Measurements from ENCODE around the gene S100Z. TPM values are rescaled to one million over a fixed set of nuclear protein-coding genes. Genes with fewer than 3 reads are reported as not detected.
"Not testable (repeated sequence)": the region's sequence is repeated elsewhere in the genome, so short reads cannot be mapped to it uniquely, and the experiment has no call there.

The S100Z gene
- total and polyA plus RNA-seq, 2 donors (not counting 1 experiment from before 2014, with no cell fraction given) = 1.0 to 2.4 TPM

DNA sequence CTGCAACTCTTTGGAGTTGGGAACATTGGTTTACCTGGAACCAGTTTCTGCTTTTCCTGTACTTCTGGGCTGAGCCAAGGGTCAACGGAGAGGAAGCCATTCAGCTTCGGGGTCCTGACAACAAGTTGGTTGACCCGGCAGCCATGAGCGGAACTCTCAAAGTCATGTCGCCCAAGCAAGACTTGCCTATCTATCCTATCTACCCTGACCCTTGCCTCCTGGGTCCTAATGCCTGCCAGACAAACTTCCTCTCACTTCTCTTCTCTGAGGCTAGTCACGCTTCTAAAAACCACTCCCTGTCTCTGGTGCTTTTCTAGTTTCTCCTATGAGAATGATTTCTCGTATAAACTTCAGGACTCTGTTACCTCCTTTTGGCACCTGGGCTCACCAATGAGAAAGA lies 58.4 kb downstream of the S100Z start:
- Histone ChIP-seq H3K9ac (ENCODE audit: low read length) (no peak overlapping the region), H3K79me2 (ENCODE audit: control insufficient read depth, insufficient read depth, low read length) (no peaks in the 10 kb centered on the region), H3K4me1 (ENCODE audit: control insufficient read depth in 2 of 2, insufficient read depth in 2 of 2, low read length in 2 of 2) (no peaks in the 10 kb centered on the region), H3K9me3 (ENCODE audit: control extremely low read depth in 1 of 3, control insufficient read depth in 2 of 3, insufficient read depth in 1 of 3, low read length in 2 of 3) (no peaks in the 10 kb centered on the region), H3K36me3 (replicated peaks in 1 of 2; ENCODE audit: control extremely low read depth in 1 of 2, control insufficient read depth in 1 of 2, extremely low read depth in 1 of 2, insufficient read depth in 2 of 2, low read length in 1 of 2) (no peaks in the 10 kb centered on the region), H3K27ac (ENCODE audit: low read length in 2 of 2) (no peak overlapping the region), H3K27me3 (replicated peaks in 1 of 4; ENCODE audit: control extremely low read depth in 1 of 4, control insufficient read depth in 3 of 4, insufficient read depth in 4 of 4, low read length in 3 of 4) (no peaks in the 10 kb centered on the region), H4K20me1 (ENCODE audit: control insufficient read depth, insufficient read depth, low read length, poor library complexity, severe bottlenecking) (no peaks in the 10 kb centered on the region), H3K4me2 (replicated peaks; ENCODE audit: low read depth, low read length, poor library complexity, severe bottlenecking) (no peak overlapping the region), H2AFZ (ENCODE audit: insufficient read depth, low read depth, low read length, poor library complexity, severe bottlenecking) (no peak overlapping the region), H3K4me3 (ENCODE audit: control extremely low read depth in 1 of 5, extremely low read depth in 1 of 5, insufficient read depth in 1 of 5, low read depth in 2 of 5, low read length in 4 of 5) (no peak overlapping the region)
- H3K4me3 Mint-ChIP-seq = no peak overlapping the region
- no peak for ATAC-seq (ENCODE audit: low read depth)
- no peaks in the 10 kb centered on the region for H3K4me1 Mint-ChIP-seq
- DNase-seq = no peak
- intact Hi-C loops (cut with micrococcal nuclease) = no loop called here
- H3K27ac Mint-ChIP-seq = no peak overlapping the region
- peaks cover 5% of the 10 kb centered on the region for H3K27me3 Mint-ChIP-seq
- peaks cover 2% of the 10 kb centered on the region for H3K9me3 Mint-ChIP-seq (ENCODE audit: insufficient read depth)
- CTCF ChIA-PET = no interaction called here
- WGBS (ENCODE audit: insufficient coverage) = 96% methylated on average over 7 of the region's 7 CpGs
- TF ChIP-seq EZH2 (IDR thresholded peaks at IDR 0.05; ENCODE audit: borderline replicate concordance, insufficient read depth, low read depth, low read length, poor library complexity, severe bottlenecking) = no peak
- POLR2A ChIA-PET = no interaction called here

DNA sequence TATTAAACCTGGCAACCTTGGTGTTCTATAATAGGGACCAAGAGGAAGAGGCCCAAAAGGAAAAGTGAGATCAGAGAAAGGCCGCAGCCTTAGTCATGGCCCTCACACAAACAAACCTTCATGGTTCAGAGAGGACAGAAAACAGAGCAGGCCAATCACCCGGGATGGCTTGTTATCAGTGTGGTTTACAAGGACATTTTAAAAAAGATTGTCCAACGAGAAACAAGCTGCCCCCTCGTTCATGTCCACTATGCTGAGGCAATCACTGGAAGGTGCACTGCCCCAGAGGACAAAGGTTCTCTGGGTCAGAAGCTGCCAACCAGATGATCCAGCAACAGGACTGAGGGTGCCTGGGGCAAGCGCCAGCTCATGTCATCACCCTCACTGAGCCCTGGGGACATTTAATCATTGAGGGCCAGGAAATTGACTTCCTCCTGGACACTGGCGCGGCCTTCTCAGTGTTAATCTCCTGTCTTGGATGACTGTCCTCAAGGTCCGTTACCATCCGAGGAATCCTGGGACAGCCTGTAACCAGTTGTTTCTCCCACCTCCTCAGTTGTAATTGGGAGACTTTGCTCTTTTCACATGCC lies 60.6 kb downstream of the S100Z start:
- H2AFZ ChIP-seq (ENCODE audit: insufficient read depth, low read depth, low read length, poor library complexity, severe bottlenecking); CTCF ChIA-PET; H3K79me2 ChIP-seq (ENCODE audit: control insufficient read depth, insufficient read depth, low read length); intact Hi-C loops (cut with micrococcal nuclease); H3K36me3 ChIP-seq (replicated peaks in 1 of 2; ENCODE audit: control extremely low read depth in 1 of 2, control insufficient read depth in 1 of 2, extremely low read depth in 1 of 2, insufficient read depth in 2 of 2, low read length in 1 of 2); ATAC-seq (ENCODE audit: low read depth); H3K27ac ChIP-seq (ENCODE audit: low read length in 2 of 2); H4K20me1 ChIP-seq (ENCODE audit: control insufficient read depth, insufficient read depth, low read length, poor library complexity, severe bottlenecking); H3K27me3 Mint-ChIP-seq; H3K27me3 ChIP-seq (replicated peaks in 1 of 4; ENCODE audit: control extremely low read depth in 1 of 4, control insufficient read depth in 3 of 4, insufficient read depth in 4 of 4, low read length in 3 of 4); H3K4me3 ChIP-seq (ENCODE audit: control extremely low read depth in 1 of 5, extremely low read depth in 1 of 5, insufficient read depth in 1 of 5, low read depth in 2 of 5, low read length in 4 of 5); H3K4me3 Mint-ChIP-seq; DNase-seq; H3K9ac ChIP-seq (ENCODE audit: low read length); POLR2A ChIA-PET; H3K4me2 ChIP-seq (replicated peaks; ENCODE audit: low read depth, low read length, poor library complexity, severe bottlenecking); H3K9me3 Mint-ChIP-seq (ENCODE audit: insufficient read depth); H3K4me1 Mint-ChIP-seq; H3K4me1 ChIP-seq (ENCODE audit: control insufficient read depth in 2 of 2, insufficient read depth in 2 of 2, low read length in 2 of 2); H3K27ac Mint-ChIP-seq: not testable (repeated sequence)
- 96% methylated on average over 5 of the region's 9 CpGs for WGBS (ENCODE audit: insufficient coverage)
- H3K9me3 ChIP-seq (ENCODE audit: control extremely low read depth in 1 of 3, control insufficient read depth in 2 of 3, insufficient read depth in 1 of 3, low read length in 2 of 3) = peaks cover 0 to 16% (median 0%) of the 10 kb centered on the region in 3 donors

DNA sequence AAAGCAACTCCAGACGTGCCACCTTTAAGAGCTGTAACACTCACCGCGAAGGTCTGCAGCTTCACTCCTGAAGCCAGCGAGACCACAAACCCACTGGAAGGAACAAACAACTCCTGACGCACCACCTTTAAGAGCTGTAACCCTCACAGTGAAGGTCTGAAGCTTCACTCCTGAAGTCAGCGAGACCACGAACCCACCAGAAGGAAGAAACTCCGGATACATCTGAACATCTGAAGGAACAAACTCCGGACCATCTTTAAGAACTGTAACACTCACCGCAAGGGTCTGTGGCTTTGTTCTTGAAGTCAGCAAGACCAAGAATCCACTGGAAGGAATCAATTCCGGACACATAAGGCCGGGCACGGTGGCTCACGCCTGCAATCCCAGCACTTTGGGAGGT lies 64.9 kb downstream of the S100Z start:
- H3K27ac Mint-ChIP-seq; CTCF ChIA-PET; intact Hi-C loops (cut with micrococcal nuclease); ATAC-seq (ENCODE audit: low read depth); H4K20me1 ChIP-seq (ENCODE audit: control insufficient read depth, insufficient read depth, low read length, poor library complexity, severe bottlenecking); H3K27ac ChIP-seq (ENCODE audit: low read length in 2 of 2); H3K27me3 Mint-ChIP-seq; H3K4me3 Mint-ChIP-seq; H3K9ac ChIP-seq (ENCODE audit: low read length); H3K27me3 ChIP-seq (replicated peaks in 1 of 4; ENCODE audit: control extremely low read depth in 1 of 4, control insufficient read depth in 3 of 4, insufficient read depth in 4 of 4, low read length in 3 of 4); H3K79me2 ChIP-seq (ENCODE audit: control insufficient read depth, insufficient read depth, low read length); H3K36me3 ChIP-seq (replicated peaks in 1 of 2; ENCODE audit: control extremely low read depth in 1 of 2, control insufficient read depth in 1 of 2, extremely low read depth in 1 of 2, insufficient read depth in 2 of 2, low read length in 1 of 2); H3K4me1 Mint-ChIP-seq; H3K9me3 Mint-ChIP-seq (ENCODE audit: insufficient read depth); H2AFZ ChIP-seq (ENCODE audit: insufficient read depth, low read depth, low read length, poor library complexity, severe bottlenecking); H3K4me1 ChIP-seq (ENCODE audit: control insufficient read depth in 2 of 2, insufficient read depth in 2 of 2, low read length in 2 of 2); H3K4me3 ChIP-seq (ENCODE audit: control extremely low read depth in 1 of 5, extremely low read depth in 1 of 5, insufficient read depth in 1 of 5, low read depth in 2 of 5, low read length in 4 of 5); H3K4me2 ChIP-seq (replicated peaks; ENCODE audit: low read depth, low read length, poor library complexity, severe bottlenecking); DNase-seq: not testable (repeated sequence)
- peaks cover 0 to 16% (median 0%) of the 10 kb centered on the region in 3 donors for H3K9me3 ChIP-seq (ENCODE audit: control extremely low read depth in 1 of 3, control insufficient read depth in 2 of 3, insufficient read depth in 1 of 3, low read length in 2 of 3)
- POLR2A ChIA-PET = interaction anchor here (0.6 kb wide), 1 partner anchor 98 kb away, joined by 7 read pairs; no protein-coding TSS in a partner anchor
- WGBS (ENCODE audit: insufficient coverage) = 64% methylated on average over 14 of the region's 14 CpGs
